ENCODE results near the gene EFR3B. TPM values are rescaled to one million over a fixed set of nuclear protein-coding genes. Genes with fewer than 3 reads are reported as not detected.

EFR3B gene
- total RNA-seq, 4 donors from 2014 or later = under 0.01 to 1.4 (median 0.32) TPM

DNA sequence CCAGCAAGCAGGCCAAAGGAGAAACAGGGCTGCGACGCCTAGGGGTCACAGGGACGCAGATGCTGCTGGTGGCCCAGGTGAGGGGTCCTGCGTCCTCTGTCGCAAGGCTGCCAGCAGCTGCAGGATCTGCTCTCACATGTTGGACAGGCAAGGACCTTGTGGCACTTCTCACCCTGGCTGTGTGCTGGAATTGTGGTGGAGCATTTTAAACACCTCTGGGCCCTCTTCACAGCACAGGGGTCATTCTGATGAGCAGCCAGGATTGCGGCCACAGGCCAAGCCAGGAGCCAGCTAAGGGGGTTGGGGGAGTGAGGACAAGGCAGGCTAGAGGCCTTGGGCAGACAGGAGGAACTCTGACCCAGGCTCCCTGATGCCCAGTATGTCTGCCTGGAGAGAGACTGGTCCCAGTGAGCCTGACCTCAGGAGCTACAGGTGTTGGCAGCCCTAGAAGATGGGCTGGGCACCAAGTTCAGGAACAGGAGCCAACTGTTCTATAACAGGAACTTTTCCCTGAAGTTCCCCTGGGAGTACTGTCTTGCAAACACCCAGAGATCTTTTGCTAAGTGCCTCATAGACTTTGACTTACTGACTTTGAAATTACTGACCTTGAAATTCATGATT lies 40.2 kb downstream of the EFR3B start:
- H3K4me3 ChIP-seq = no peak overlapping the region
- H3K27ac ChIP-seq = no peak overlapping the region
- no peak for DNase-seq
- intact Hi-C loops (cut with DNase I) = no loop called here
- no peaks in the 10 kb centered on the region for H3K27me3 ChIP-seq
- WGBS, 2 donors = 98% methylated on average over 5 of the region's 6 CpGs; no CpG with 5 or more reads in 1 of the 2 donors
- no peaks in the 10 kb centered on the region for H3K9me3 ChIP-seq
- H3K36me3 ChIP-seq = no peaks in the 10 kb centered on the region
- peaks cover 0 to 14% (median 11%) of the 10 kb centered on the region in 3 donors for H3K4me1 ChIP-seq
- no peak for TF ChIP-seq CTCF (IDR thresholded peaks at IDR 0.05)
- no peak for TF ChIP-seq POLR2A (IDR thresholded peaks at IDR 0.05)

DNA sequence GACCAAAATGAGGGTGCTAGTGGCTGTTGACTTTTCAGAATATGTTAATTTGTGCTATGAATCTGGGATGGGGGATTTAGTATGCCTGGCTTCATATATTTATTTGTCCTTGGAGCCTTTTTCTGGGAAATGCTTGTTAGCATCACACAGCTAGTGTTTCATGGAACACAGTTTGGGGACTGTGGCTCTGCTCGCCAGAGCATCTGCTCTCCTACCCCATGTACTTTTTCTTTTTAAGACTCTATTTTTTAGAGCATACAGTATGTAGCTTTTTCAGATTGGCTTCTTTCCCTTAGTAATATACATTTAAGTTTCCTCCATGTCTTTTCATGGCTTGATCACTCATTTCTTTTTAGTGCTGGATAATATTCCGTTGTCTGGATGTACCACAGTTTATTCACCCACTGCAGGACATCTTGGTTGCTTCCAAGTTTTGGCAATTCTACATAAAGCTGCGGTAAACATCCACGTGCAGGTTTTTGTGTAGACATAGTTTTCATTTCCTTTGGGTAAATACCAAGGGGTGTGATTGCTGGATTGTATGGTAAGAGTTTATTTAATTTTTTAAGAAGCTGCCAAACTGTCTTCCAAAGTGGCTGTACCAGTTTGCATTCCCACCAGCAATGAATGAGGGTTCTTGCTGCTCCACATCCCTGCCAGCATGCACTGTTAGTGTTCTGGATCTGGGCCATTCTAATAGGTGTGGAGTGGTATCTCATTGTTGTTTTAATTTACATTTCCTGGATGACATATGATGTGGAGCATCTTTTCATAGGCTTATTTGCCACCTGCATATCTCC lies 44.1 kb downstream of the EFR3B start:
- Histone ChIP-seq H3K9me3 (no peaks in the 10 kb centered on the region), H3K4me1 (no peaks in the 10 kb centered on the region), H3K27ac (no peak overlapping the region), H3K4me3 (no peak overlapping the region), H3K36me3 (no peaks in the 10 kb centered on the region), H3K27me3 (no peaks in the 10 kb centered on the region)
- intact Hi-C loops (cut with DNase I) = no loop called here
- 37 to 58% methylated on average over 4 of the region's 4 CpGs for WGBS, 2 donors
- DNase-seq = no peak
- no peak for TF ChIP-seq POLR2A (IDR thresholded peaks at IDR 0.05)
- no peak for TF ChIP-seq CTCF (IDR thresholded peaks at IDR 0.05)

DNA sequence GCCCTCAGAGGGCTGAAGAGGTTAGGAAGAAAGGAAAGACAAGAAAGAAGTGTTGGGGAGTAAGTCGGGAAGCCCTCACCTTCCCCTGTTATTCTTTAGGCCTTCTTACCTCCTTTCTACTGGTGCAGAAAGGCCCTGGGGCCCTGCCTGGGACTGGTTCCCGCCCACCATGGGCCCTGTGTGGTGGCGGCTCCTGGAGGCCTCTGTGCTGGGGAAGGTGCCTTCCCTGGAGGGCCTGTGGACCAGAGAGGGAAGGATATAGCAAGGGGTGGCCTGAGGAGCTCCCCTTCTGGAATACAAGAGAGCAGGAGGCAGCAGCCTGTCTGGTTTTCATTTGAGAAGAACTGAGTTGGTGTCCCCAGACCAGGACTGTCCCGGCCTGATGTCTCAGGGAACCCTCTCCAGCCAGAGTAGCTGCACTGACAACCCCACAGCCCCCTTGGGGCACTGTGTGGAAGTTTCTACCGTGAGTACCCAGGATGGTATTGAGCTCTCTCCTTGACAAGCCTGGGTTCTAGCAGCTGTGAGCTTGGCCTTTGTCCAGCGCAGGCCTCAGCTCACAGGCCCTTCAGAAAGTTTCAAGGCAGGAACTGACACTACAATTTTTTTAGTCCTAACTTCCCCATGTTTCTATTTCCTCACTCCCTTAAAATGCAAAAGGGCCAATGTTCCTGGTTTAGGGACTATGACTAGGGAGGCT lies 47.1 kb downstream of the EFR3B start:
- Histone ChIP-seq H3K9me3 (no peaks in the 10 kb centered on the region), H3K27ac (no peak overlapping the region), H3K4me1 (no peaks in the 10 kb centered on the region), H3K27me3 (no peaks in the 10 kb centered on the region), H3K36me3 (no peaks in the 10 kb centered on the region), H3K4me3 (no peak overlapping the region)
- intact Hi-C loops (cut with DNase I) = no loop called here
- 80 to 94% methylated on average over 1 to 2 of the region's 6 CpGs for WGBS, 2 donors
- no peak for TF ChIP-seq CTCF (IDR thresholded peaks at IDR 0.05)
- TF ChIP-seq POLR2A (IDR thresholded peaks at IDR 0.05) = no peak
- DNase-seq = no peak

GRCh38 chr2:25089605-25090315 lies 47.9 kb downstream of the EFR3B start:
- Histone ChIP-seq H3K27ac (no peak overlapping the region), H3K4me1 (no peaks in the 10 kb centered on the region), H3K4me3 (no peak overlapping the region), H3K36me3 (no peaks in the 10 kb centered on the region), H3K27me3 (no peaks in the 10 kb centered on the region), H3K9me3 (no peaks in the 10 kb centered on the region)
- no peak for DNase-seq
- TF ChIP-seq CTCF (IDR thresholded peaks at IDR 0.05) = no peak
- TF ChIP-seq POLR2A (IDR thresholded peaks at IDR 0.05) = no peak
- intact Hi-C loops (cut with DNase I) = no loop called here
- 67 to 71% methylated on average over 7 to 9 of the region's 11 CpGs for WGBS, 2 donors

All from esophagus squamous epithelium (tissue), 5 donors.